Tibial nerve (tissue), 4 donors: ENCODE results near the gene OR6C74. TPM values are rescaled to one million over a fixed set of nuclear protein-coding genes. Genes with fewer than 3 reads are reported as not detected.

Source experiments
- DNase-seq, 2 donors: peaks; one replicate each; pipeline ENCODE4 v3.0.0-alpha.2; 2019; ENCODE audit warnings: low spot score in 2 of 2
- H3K27ac ChIP-seq, 4 donors: fragments of 200-600 bp; sonication (generic) in 3 of 4; one replicate each; pipeline ENCODE4 v1.5.1; 2017 to 2019; ENCODE audit warnings: mild to moderate bottlenecking in 1 of 4
- H3K27me3 ChIP-seq, 2 donors: fragments of 200-600 bp; sonication (generic) in 1 of 2; one replicate each; pipeline versions ENCODE4 v1.5.1 to v1.6.0; 2017 to 2019
- H3K36me3 ChIP-seq, 3 donors: fragments of 200-600 bp; sonication (generic); one replicate each; pipeline ENCODE4 v1.5.1; 2018 to 2019
- H3K4me1 ChIP-seq, 4 donors: fragments of 200-600 bp; sonication (generic) in 3 of 4; one replicate each; pipeline ENCODE4 v1.5.1; 2017 to 2019
- H3K4me3 ChIP-seq, 4 donors: fragments of 200-600 bp; sonication (generic) in 3 of 4; one replicate each; pipeline ENCODE4 v1.5.1; 2017 to 2019; ENCODE audit warnings: mild to moderate bottlenecking in 1 of 4, moderate library complexity in 1 of 4
- H3K9me3 ChIP-seq, 4 donors: fragments of 200-600 bp; sonication (generic) in 3 of 4; one replicate each; pipeline ENCODE4 v1.5.1; 2017 to 2019
- EP300 ChIP-seq, 2 donors: sonication (generic); formaldehyde crosslinking; IDR thresholded peaks; one replicate each; pipeline ENCODE4 v1.6.1; 2017; ENCODE audit warnings: antibody characterized with exemption in 2 of 2, mild to moderate bottlenecking in 1 of 2
- POLR2A ChIP-seq, 2 donors: fragments of 450-650 bp; IDR thresholded peaks; one replicate each; pipeline ENCODE4 v1.6.1; 2017; ENCODE audit warnings: antibody characterized with exemption in 2 of 2, mild to moderate bottlenecking in 2 of 2, moderate library complexity in 2 of 2
- WGBS, 2 donors: methylation state at CpG; one replicate each; pipeline ENCODE4 v1.1.5; 2018; 5-methylcytosine and 5-hydroxymethylcytosine counted together
- total RNA-seq, 4 donors: library from RNA; depleted of rRNA; stranded (reverse); fragments of >200 nt; gene quantifications; one replicate each; pipeline ENCODE4 v1.1.0, GENCODE V29; 2016
- TF ChIP-seq, protein P1 (sequence below), 5 experiments: fragments of 200-600 bp in 3 of 5; fragments of 450-650 bp in 2 of 5; sonication (generic) in 3 of 5; IDR thresholded peaks; one replicate each; pipeline ENCODE4 v1.5.1; 2016 to 2019; ENCODE audit warnings: antibody characterized with exemption in 5 of 5, mild to moderate bottlenecking in 3 of 5, moderate library complexity in 2 of 5

Gene OR6C74
- not detected for total RNA-seq

GRCh38 chr12:55244309-55244708, at the start of gene OR6C74:
OR6C74 (plus strand) TSS chr12:55244609; CDS start chr12:55247288, 2,679 bp downstream.
- no peak within 1 kb of the TSS for H3K4me3 ChIP-seq
- H3K9me3 ChIP-seq = no peaks in the 10 kb centered on the region
- no peak for DNase-seq
- TF ChIP-seq EP300 (IDR thresholded peaks at IDR 0.05) = no peak
- TF ChIP-seq, protein P1, sequence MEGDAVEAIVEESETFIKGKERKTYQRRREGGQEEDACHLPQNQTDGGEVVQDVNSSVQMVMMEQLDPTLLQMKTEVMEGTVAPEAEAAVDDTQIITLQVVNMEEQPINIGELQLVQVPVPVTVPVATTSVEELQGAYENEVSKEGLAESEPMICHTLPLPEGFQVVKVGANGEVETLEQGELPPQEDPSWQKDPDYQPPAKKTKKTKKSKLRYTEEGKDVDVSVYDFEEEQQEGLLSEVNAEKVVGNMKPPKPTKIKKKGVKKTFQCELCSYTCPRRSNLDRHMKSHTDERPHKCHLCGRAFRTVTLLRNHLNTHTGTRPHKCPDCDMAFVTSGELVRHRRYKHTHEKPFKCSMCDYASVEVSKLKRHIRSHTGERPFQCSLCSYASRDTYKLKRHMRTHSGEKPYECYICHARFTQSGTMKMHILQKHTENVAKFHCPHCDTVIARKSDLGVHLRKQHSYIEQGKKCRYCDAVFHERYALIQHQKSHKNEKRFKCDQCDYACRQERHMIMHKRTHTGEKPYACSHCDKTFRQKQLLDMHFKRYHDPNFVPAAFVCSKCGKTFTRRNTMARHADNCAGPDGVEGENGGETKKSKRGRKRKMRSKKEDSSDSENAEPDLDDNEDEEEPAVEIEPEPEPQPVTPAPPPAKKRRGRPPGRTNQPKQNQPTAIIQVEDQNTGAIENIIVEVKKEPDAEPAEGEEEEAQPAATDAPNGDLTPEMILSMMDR (IDR thresholded peaks at IDR 0.05) = no peak
- no peak for TF ChIP-seq POLR2A (IDR thresholded peaks at IDR 0.05)
- H3K4me1 ChIP-seq = no peaks in the 10 kb centered on the region
- no peaks in the 10 kb centered on the region for H3K36me3 ChIP-seq
- no peaks in the 10 kb centered on the region for H3K27me3 ChIP-seq
- no peak within 1 kb of the TSS for H3K27ac ChIP-seq
- WGBS, 2 donors = 92 to 96% methylated on average over 3 of the region's 3 CpGs

GRCh38 chr12:55220725-55221124, 23.7 kb upstream of the OR6C74 start, which contains the start of gene OR10A7:
OR10A7 (plus strand) TSS chr12:55221025; CDS start chr12:55221025, 0 bp downstream.
- DNase-seq = no peak
- H3K9me3 ChIP-seq = no peaks in the 10 kb centered on the region
- H3K27me3 ChIP-seq = no peaks in the 10 kb centered on the region
- no peaks in the 10 kb centered on the region for H3K36me3 ChIP-seq
- 85 to 90% methylated on average over 2 of the region's 2 CpGs for WGBS, 2 donors
- no peak within 1 kb of the TSS for H3K4me3 ChIP-seq
- H3K4me1 ChIP-seq = no peaks in the 10 kb centered on the region
- no peak within 1 kb of the TSS for H3K27ac ChIP-seq
- TF ChIP-seq, protein P1 (IDR thresholded peaks at IDR 0.05) = no peak
- TF ChIP-seq POLR2A (IDR thresholded peaks at IDR 0.05) = no peak
- no peak for TF ChIP-seq EP300 (IDR thresholded peaks at IDR 0.05)

DNA sequence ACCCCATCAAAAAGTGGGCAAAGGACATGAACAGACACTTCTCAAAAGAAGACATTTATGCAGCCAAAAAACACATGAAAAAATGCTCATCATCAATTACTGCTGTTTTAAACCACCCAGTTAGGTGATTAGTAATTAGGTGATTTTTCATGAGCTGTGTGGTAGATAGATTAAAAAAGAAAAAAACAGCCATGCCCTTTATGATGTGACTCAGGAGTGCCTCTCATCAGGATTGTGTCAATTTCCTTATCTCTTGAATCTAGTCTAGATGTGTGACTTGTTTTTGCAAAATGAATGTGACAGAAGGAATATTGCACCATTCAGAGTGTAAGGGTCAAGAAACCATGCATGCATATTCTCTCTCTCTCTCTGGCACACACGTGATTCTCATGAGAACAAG, 17.9 kb upstream of the OR6C74 start:
- Histone ChIP-seq H3K36me3 (no peaks in the 10 kb centered on the region), H3K4me3 (no peak overlapping the region), H3K27ac (no peak overlapping the region), H3K9me3 (no peaks in the 10 kb centered on the region), H3K4me1 (no peaks in the 10 kb centered on the region), H3K27me3 (no peaks in the 10 kb centered on the region)
- 61 to 65% methylated on average over 1 of the region's 1 CpG for WGBS, 2 donors
- DNase-seq = no peak
- TF ChIP-seq EP300 (IDR thresholded peaks at IDR 0.05) (no peak), POLR2A (IDR thresholded peaks at IDR 0.05) (no peak)
- TF ChIP-seq, protein P1 (IDR thresholded peaks at IDR 0.05) = no peak

DNA sequence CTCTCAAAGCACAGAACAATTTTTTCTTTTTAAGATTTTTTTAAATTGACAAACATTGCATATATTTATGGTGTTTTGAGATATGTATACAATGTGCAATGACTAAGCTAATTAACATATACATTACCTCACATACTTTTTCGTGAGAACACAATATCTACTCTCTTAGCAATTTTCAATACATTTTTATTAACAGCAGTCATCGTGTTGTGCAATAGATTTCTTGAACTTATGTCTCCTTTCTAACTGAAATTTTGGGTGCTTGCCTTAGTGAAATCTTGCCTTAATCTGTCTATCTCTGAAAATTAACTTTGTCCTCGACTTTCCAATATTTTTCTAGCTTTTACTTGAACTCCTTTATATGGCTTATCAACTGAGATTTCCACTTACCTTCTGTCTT, 16.8 kb upstream of the OR6C74 start:
- Histone ChIP-seq H3K4me3 (no peak overlapping the region), H3K9me3 (no peaks in the 10 kb centered on the region), H3K36me3 (no peaks in the 10 kb centered on the region), H3K27ac (no peak overlapping the region), H3K4me1 (no peaks in the 10 kb centered on the region), H3K27me3 (no peaks in the 10 kb centered on the region)
- WGBS, 2 donors = 33 to 45% methylated on average over 3 of the region's 3 CpGs
- no peak for DNase-seq
- TF ChIP-seq, protein P1 (IDR thresholded peaks at IDR 0.05) = no peak
- TF ChIP-seq POLR2A (IDR thresholded peaks at IDR 0.05) (no peak), EP300 (IDR thresholded peaks at IDR 0.05) (no peak)

- TF ChIP-seq EP300 (IDR thresholded peaks at IDR 0.05) = no peak
- TF ChIP-seq, protein P1 (IDR thresholded peaks at IDR 0.05) = no peak
- no peak for TF ChIP-seq POLR2A (IDR thresholded peaks at IDR 0.05)
- no peak for DNase-seq
- no peak overlapping the region for H3K27ac ChIP-seq
- H3K4me1 ChIP-seq = no peaks in the 10 kb centered on the region
- no peaks in the 10 kb centered on the region for H3K9me3 ChIP-seq
- no peaks in the 10 kb centered on the region for H3K27me3 ChIP-seq
- H3K4me3 ChIP-seq = no peak overlapping the region
- 41 to 52% methylated on average over 1 of the region's 1 CpG for WGBS, 2 donors
- H3K36me3 ChIP-seq = no peaks in the 10 kb centered on the region
These were observed 1.8 kb downstream of the OR6C74 start for GRCh38 chr12:55246159-55246558.
